ENCODE data around the gene FGF1.
"Not testable (repeated sequence)": the region's sequence is repeated elsewhere in the genome, so short reads cannot be mapped to it uniquely, and the experiment has no call there.

The FGF1 gene

DNA sequence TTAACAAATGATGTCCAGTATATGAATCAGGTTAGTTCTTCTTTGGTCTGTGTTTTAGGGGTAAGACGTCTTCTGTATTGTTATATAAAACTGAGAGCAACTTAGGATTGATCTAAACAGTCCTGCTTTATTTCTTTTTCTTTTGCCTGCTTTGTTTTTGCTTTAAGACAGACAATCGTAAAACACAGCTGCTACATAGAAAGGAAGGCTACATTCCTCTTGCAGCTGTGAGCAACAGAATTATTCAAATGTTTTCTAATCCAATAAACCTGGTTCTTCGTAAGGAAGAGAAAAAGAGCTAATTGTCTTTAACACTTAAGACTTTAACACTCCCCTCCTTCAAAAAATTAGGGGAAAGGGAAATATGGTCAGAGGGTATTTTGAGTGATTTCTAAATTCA lies 14.6 kb downstream of the FGF1 start:
- DNase-seq (ENCODE audit: extremely low read depth in 1 of 2, low read depth in 1 of 2): no peak

- DNase-seq (ENCODE audit: extremely low read depth in 1 of 2, low read depth in 1 of 2): no peak
These were observed 15.1 kb downstream of the FGF1 start for GRCh38 chr5:142670804-142671203.

- DNase-seq (ENCODE audit: extremely low read depth in 1 of 2, low read depth in 1 of 2): no peak
These were observed 16.4 kb downstream of the FGF1 start for GRCh38 chr5:142669477-142669876.

GRCh38 chr5:142668336-142668735 lies 17.6 kb downstream of the FGF1 start:
- no peak for DNase-seq (ENCODE audit: extremely low read depth in 1 of 2, low read depth in 1 of 2)

DNA sequence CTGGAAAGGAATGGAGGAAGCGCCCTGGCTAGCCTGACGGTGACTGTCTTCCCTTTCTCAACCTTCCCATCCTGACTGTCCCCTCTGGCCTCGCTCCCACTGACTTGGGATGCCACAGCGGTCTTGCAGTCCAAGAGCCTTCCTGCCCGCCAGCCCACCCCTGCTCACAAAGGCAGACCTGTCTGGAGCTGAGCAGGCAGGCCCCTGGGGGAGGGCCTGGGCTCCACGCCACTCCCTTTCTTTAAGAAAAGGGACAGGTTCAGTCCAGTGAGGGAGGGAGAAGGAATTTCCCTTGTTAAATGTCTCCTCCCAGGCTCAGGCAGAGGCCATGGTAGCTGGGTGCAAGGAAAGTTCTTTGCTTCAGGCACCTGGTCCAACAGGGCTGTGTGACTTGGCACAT lies 18.1 kb downstream of the FGF1 start:
- no peak for DNase-seq (ENCODE audit: extremely low read depth in 1 of 2, low read depth in 1 of 2)

DNA sequence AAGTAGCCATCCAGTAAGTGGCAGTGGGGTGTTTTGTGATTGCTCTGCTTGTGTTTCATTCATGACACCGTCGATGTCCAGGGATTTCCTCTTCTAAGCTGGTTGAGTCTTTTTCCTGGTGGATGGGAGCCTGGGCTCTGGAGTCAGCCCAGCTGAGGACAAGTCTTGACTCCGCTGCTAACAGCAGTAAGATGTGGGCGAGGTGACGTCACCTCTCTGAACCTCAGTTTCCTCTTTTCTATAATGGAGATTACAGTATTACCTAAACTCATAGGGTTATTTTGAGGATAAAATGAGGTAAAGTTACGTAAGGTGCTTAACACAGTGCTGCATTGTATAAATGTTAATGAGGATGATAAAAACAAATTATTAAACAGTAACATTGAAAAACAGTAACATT lies 21.3 kb downstream of the FGF1 start:
- DNase-seq (ENCODE audit: extremely low read depth in 1 of 2, low read depth in 1 of 2): no peak

- no peak for DNase-seq (ENCODE audit: extremely low read depth in 1 of 2, low read depth in 1 of 2)
These were observed 21.8 kb downstream of the FGF1 start for GRCh38 chr5:142664067-142664466.

GRCh38 chr5:142663246-142663645 lies 22.6 kb downstream of the FGF1 start:
- DNase-seq (ENCODE audit: extremely low read depth in 1 of 2, low read depth in 1 of 2): no peak

DNA sequence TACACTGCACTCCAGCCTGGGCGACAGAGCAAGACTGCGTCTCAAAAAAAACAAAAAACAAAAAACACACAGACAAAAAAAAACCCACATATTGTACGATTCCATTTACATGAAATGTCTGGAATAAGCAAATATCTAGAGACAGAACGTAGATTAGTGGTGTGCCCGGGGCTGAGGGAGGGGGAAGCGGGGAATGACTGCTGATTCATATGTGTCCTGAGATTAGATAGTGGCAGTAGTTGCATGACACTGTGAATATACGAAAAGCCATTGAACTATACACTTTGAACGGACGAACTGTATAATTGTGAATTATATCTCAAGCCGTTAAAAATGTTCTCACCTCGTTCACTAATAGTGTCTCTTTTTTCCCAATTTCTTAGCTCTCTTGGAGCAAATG lies 23.9 kb downstream of the FGF1 start:
- DNase-seq (ENCODE audit: extremely low read depth in 1 of 2, low read depth in 1 of 2): no peak

DNA sequence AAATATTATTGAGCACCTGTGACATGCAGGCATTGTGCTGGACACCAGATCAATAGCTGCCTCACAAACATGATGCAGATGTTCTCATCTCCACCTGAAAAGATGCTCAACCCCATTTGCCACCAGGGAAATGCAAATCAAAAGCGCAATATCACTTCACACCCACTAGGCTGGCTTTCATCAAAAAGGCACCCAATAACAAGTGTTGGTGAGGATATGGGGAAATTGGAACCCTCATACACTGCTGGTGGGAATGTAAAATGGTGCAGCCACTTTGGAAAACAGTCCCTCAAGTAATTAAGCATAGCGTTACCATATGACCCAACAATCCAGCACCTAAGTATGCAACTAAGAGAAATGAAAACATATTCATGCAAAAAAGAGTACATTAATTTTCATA lies 24.7 kb downstream of the FGF1 start:
- DNase-seq (ENCODE audit: extremely low read depth in 1 of 2, low read depth in 1 of 2): no peak

GRCh38 chr5:142660731-142661130 lies 25.2 kb downstream of the FGF1 start:
- no peak for DNase-seq (ENCODE audit: extremely low read depth in 1 of 2, low read depth in 1 of 2)

DNA sequence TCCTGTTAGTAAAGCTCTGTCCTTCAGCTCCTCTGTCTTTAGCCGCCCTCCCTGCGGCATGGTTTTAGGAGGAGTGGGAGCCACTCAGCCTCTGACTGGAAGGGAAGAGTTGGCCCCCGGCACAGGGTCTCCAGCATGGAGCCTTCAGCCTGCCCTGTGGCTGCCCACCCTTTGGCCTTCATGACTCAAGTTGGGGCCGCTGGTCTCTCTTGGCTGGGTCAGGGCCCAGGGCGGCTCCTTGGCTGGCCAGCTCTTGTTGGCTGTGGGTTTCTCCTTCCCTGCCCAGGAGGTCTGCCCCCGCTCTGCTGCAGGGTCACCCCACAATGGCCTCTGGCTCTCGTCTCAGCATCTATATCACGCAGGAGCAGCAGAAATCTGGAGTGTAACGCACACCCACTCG lies 25.7 kb downstream of the FGF1 start:
- DNase-seq (ENCODE audit: extremely low read depth in 1 of 2, low read depth in 1 of 2): no peak

DNA sequence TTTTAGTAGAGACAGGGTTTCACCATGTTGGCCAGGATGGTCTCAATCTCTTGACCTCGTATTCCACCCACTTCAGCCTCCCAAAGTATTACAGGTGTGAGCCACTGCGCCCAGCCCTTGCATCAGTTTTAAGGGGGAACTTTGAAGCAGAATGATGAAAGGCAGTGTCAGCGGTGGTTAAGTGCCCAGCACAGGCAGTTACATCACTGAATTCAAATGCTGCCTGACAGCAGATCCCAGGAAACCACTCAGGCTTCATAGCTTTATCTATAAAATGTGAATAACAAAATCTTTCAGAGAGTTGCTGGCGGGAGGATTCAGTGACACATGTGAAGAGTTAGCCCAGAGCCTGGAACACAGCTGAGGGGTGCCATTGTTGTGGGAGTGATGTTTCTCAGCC lies 26.5 kb downstream of the FGF1 start:
- no peak for DNase-seq (ENCODE audit: extremely low read depth in 1 of 2, low read depth in 1 of 2)

GRCh38 chr5:142658278-142658677 lies 27.6 kb downstream of the FGF1 start:
- DNase-seq (ENCODE audit: extremely low read depth in 1 of 2, low read depth in 1 of 2): no peak

GRCh38 chr5:142657446-142657845 lies 28.4 kb downstream of the FGF1 start:
- DNase-seq (ENCODE audit: extremely low read depth in 1 of 2, low read depth in 1 of 2): no peak

DNA sequence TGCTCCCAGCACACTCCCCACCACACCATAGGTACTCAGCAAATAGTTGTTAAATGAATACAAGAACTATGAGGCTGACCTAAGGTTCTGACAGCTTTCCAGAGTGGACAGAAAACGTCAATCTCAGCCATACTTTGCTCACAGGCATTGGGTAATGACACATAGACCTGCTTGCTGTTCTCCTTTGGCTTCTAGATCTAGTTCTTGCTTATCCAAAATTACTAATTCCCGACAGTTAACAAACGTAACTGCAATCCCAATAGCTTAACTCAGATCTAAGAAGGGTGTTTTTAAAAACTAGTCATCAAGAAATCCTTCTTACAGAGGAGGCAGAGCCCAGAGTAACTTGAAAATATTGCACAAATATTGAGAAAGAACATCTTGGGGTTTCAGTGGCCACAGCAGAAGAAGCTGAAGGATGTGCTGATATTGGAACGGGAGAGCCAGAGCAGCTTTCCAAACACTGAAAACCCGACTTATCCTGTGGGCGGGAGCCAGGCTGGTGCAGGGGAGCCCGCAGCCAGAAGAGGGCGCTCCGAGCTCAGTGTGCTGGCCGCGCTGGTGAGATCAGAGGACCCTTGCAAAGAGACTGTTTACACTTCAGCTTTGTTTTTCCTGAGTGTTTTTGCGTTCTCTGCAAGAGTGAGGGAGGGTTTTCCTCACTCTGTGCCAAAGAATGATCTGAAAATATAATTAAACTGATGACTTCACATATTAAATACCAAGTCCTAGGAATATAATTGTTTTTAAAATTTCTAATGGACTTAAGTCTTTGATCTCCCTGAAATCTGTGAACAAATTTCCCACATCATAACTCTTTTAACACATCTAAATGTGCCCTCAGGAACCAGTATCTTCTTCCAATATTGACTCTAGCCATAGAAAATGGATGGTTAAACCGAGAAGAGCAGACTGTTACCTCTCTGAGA lies 30.3 kb downstream of the FGF1 start:
- DNase-seq (ENCODE audit: extremely low read depth in 1 of 2, low read depth in 1 of 2): peak; percentile 8 to 56

DNA sequence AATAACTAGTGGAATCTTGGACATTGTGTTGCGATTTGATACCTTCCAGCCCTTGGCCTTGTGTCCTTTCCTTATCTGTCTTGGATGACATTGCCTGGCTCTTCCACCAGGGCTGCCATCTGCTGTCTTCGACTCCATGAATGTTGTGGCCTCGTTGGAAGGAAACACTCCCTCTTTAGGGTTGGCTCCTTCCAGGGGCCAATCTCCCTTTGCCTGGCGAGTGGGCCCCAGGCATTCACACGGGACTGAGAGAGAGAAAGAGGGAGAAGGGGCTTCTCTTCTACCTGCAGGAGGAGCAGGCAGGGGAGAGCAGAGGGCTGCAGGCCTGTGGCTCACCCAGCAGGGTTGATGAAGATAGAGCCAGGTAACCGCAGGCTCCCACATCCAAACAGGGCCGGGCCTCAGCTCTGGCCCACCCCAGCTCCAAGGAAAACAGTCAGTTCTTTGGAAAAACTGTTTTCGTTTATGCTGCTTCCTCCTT lies 31.3 kb downstream of the FGF1 start:
- DNase-seq (ENCODE audit: extremely low read depth in 1 of 2, low read depth in 1 of 2): no peak

DNA sequence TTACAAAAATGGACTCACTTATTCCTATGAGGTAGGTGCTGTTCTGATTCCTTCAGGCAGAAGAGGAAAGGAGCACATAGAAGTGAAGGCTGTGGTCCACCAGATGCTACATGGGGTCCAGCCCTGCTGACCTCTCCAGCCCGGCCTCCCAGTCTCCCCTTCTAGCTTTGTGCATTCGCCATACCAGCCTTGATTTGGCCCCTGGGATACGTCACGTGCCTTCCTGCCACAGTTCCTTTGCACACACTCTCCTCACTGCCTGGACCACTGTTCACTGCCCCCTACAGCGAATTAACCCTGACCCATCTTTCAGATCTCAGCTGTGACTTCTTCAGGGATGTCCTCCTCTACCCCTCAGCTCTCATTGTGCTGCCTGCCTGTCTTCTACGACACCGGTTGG lies 32.6 kb downstream of the FGF1 start:
- no peak for DNase-seq (ENCODE audit: extremely low read depth in 1 of 2, low read depth in 1 of 2)

- no peak for DNase-seq (ENCODE audit: extremely low read depth in 1 of 2, low read depth in 1 of 2)
These were observed 33.3 kb downstream of the FGF1 start for GRCh38 chr5:142652563-142652962.

GRCh38 chr5:142650881-142651280 lies 35.0 kb downstream of the FGF1 start:
- no peak for DNase-seq (ENCODE audit: extremely low read depth in 1 of 2, low read depth in 1 of 2)

DNA sequence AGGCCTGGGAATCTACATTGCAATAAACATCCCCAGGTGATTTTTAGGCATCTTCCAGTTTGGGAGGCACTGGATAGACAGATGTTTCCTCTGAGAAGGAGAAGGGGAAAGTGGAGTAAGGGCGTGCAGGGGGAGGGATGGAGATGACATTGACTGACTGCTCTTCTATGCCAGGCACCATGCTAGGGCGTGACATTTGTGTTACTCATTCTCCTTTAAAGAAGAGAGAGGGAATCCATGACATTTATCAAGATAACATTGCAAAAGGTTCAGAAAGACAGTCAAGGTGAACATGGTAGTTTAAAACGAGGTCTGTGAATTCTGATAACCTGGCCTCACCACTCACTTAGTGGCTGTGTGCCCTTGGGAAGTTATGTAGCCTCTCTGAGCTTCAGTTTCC lies 35.8 kb downstream of the FGF1 start:
- DNase-seq (ENCODE audit: extremely low read depth in 1 of 2, low read depth in 1 of 2): no peak

DNA sequence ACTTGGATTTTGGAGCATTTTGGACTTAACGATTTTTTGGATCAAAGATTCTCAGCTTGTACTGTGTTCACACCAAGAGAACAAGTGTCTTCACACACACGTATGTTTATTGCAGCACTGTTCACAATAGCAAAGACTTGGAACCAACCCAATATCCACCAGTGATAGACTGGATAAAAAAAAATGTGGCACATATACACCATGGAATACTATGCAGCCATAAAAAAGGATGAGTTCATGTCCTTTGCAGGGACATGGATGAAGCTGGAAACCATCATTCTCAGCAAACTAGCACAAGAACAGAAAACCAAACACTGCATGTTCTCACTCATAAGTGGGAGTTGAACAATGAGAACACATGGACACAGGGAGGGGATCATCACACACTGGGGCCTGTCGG lies 37.8 kb downstream of the FGF1 start:
- not testable (repeated sequence) for DNase-seq (ENCODE audit: extremely low read depth in 1 of 2, low read depth in 1 of 2)

- no peak for DNase-seq (ENCODE audit: extremely low read depth in 1 of 2, low read depth in 1 of 2)
These were observed 40.4 kb downstream of the FGF1 start for GRCh38 chr5:142645456-142645855.
